ENCODE data around the gene KLK11. TPM values are rescaled to one million over a fixed set of nuclear protein-coding genes. Genes with fewer than 3 reads are reported as not detected.
A peak's percentile ranks its signal among the peaks of the same experiment; 100 is the strongest.

KLK11 gene
- total and polyA plus RNA-seq, 2 donors, result 1.9 to 17.2 TPM

DNA sequence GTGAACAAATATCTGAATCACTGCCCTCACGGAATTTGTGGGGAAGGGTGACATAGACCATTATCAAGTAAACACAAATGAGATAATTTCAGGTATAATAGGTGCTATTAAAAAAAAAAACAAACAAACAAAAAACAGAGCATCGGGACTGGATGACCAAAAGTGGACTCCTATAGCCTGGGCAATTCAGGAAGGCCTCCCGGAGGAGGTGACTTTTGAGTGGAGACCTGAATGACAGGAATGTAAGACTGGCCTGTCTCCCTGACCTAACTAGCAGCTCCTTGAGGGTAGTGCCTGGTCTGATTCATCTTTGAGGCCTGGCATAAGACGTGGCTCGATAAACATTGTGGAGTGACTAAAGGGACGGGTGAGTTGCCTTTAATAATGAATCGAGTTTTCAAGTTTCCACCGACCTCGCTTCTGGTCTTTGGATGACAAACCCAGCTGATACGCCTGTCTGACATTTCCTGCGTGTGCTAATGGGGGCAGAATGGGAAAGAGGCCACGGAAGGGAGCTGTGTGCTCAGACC is 13.7 kb downstream of the KLK11 start:
- Histone ChIP-seq H3K4me1 (ENCODE audit: control insufficient read depth in 2 of 2, insufficient read depth in 2 of 2, low read length in 2 of 2) (no peaks in the 10 kb centered on the region), H3K4me3 (ENCODE audit: low read length in 2 of 2) (no peak overlapping the region), H3K36me3 (ENCODE audit: control insufficient read depth in 2 of 2, insufficient read depth in 2 of 2, low read length in 1 of 2) (no peaks in the 10 kb centered on the region), H3K27me3 (ENCODE audit: control insufficient read depth in 2 of 2, insufficient read depth in 1 of 2, low read length in 1 of 2) (peaks cover 12 to 26% of the 10 kb centered on the region in 2 donors), H3K9me3 (ENCODE audit: control insufficient read depth in 2 of 2, insufficient read depth in 1 of 2, low read length in 1 of 2) (no peaks in the 10 kb centered on the region), H3K27ac (ENCODE audit: low read depth in 1 of 2, low read length in 1 of 2) (no peak overlapping the region)
- 76% methylated on average over 12 of the region's 12 CpGs for WGBS
- no peak for DNase-seq (ENCODE audit: low read depth in 6 of 9, low spot score in 9 of 9)

DNA sequence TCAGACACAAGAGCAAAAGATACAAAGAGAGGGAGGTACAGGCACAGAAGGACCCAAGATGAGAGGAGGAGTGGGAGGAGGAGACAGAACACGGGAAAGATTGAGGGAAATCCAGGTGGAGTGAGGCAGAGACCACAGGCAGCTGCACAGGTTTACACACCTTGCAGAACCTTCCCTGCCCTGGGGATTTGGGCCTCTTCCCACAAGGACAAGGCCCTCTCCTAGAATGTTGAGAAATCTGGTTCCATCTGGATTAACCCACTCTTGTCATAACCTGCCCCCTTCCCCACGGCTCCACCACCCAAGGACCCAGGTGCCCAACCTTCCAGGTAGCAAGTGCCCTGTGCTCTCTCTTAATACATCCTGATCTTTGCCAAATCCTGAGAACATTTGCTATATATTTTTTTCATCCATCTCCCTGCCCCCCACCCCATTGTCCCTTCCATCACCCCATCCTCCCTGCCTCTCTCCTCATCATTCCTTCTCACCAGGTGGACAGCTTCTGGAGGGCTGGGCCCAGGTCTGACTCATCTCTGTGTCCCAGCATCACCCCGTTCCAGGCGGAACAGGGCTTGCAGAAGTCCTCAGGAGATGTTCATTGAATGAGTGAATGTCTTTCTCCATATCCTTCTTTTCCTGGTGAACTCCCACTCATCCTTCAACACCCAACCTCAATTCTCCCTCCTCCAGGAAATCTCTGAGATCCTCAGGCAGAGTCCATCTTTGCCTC is 16.2 kb downstream of the KLK11 start:
- peaks cover 0 to 3% of the 10 kb centered on the region in 2 donors for H3K27me3 ChIP-seq (ENCODE audit: control insufficient read depth in 2 of 2, insufficient read depth in 1 of 2, low read length in 1 of 2)
- H3K9me3 ChIP-seq (ENCODE audit: control insufficient read depth in 2 of 2, insufficient read depth in 1 of 2, low read length in 1 of 2), result no peaks in the 10 kb centered on the region
- WGBS, result 79% methylated on average over 4 of the region's 4 CpGs
- no peak for DNase-seq (ENCODE audit: low read depth in 6 of 9, low spot score in 9 of 9)
- H3K4me1 ChIP-seq (ENCODE audit: control insufficient read depth in 2 of 2, insufficient read depth in 2 of 2, low read length in 2 of 2), result no peaks in the 10 kb centered on the region
- H3K27ac ChIP-seq (ENCODE audit: low read depth in 1 of 2, low read length in 1 of 2), result no peak overlapping the region
- no peaks in the 10 kb centered on the region for H3K36me3 ChIP-seq (ENCODE audit: control insufficient read depth in 2 of 2, insufficient read depth in 2 of 2, low read length in 1 of 2)
- H3K4me3 ChIP-seq (ENCODE audit: low read length in 2 of 2), result no peak overlapping the region

DNA sequence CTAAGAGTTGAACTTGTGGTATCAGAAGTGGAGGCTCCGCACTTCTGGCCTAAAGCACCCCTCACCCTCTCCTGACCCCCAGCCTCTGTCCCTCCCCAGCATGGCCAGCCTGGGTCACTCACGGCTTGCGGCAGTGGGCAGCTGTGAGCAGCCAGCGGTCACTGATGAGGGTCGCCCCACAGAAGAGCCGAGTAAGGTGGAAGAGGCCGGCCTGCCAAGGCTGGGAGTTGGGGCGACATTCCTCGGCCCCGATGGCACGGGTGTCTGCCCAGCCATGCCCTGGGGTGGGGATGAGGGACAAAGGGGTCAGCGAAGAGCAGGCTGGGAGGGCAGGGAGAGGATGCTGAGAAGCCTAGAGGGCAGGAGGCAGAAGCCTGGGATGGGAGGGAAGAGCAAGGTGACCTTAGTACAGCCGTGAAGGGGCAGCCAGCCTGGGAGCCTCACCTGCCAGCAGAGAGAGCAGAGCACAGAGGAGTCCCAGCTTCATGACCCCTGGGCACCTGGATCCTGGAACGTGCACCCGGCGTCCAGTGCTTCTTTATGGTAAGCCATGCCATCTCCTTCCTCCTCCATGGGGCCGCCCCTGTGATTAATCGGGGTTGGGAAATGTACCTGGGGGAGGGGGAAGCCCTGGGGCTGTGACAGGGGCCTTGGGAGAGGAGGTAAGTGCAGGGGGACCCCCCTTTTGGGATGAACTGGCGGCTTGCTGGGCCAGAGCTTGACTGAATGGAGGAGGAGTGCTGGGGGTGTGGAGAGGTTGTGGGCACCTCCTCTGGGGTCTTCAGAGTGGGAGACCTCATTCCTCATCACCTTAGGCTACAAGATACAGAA is 17.1 kb downstream of the KLK11 start:
- no peaks in the 10 kb centered on the region for H3K4me1 ChIP-seq (ENCODE audit: control insufficient read depth in 2 of 2, insufficient read depth in 2 of 2, low read length in 2 of 2)
- no peak for DNase-seq (ENCODE audit: low read depth in 6 of 9, low spot score in 9 of 9)
- 78% methylated on average over 19 of the region's 19 CpGs for WGBS
- H3K4me3 ChIP-seq (ENCODE audit: low read length in 2 of 2), result no peak overlapping the region
- no peaks in the 10 kb centered on the region for H3K9me3 ChIP-seq (ENCODE audit: control insufficient read depth in 2 of 2, insufficient read depth in 1 of 2, low read length in 1 of 2)
- H3K36me3 ChIP-seq (ENCODE audit: control insufficient read depth in 2 of 2, insufficient read depth in 2 of 2, low read length in 1 of 2), result no peaks in the 10 kb centered on the region
- no peaks in the 10 kb centered on the region for H3K27me3 ChIP-seq (ENCODE audit: control insufficient read depth in 2 of 2, insufficient read depth in 1 of 2, low read length in 1 of 2)
- no peak overlapping the region for H3K27ac ChIP-seq (ENCODE audit: low read depth in 1 of 2, low read length in 1 of 2)

DNA sequence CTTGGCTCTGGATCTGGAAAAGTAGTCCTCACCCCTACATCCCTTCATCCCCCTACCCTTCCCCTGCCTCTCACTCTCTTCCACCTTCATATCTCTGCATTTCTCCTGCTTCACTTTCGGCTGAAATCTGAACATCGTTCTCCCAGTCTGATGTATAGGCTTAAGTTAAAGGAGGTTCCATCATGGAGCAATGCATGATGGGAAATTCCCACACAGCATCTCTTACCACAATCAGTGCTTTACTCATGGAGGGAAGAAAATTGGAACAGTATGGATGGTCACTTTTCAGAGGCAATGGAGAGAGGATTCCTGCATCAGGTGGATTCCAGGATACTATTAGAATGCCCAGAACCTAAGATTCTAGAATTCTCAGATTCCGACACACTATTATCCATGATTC is 18.9 kb downstream of the KLK11 start:
- Histone ChIP-seq H3K4me1 (ENCODE audit: control insufficient read depth in 2 of 2, insufficient read depth in 2 of 2, low read length in 2 of 2) (no peaks in the 10 kb centered on the region), H3K4me3 (ENCODE audit: low read length in 2 of 2) (no peak overlapping the region), H3K36me3 (ENCODE audit: control insufficient read depth in 2 of 2, insufficient read depth in 2 of 2, low read length in 1 of 2) (no peaks in the 10 kb centered on the region), H3K27me3 (ENCODE audit: control insufficient read depth in 2 of 2, insufficient read depth in 1 of 2, low read length in 1 of 2) (peaks cover 0 to 4% of the 10 kb centered on the region in 2 donors), H3K9me3 (ENCODE audit: control insufficient read depth in 2 of 2, insufficient read depth in 1 of 2, low read length in 1 of 2) (peaks cover 0 to 3% of the 10 kb centered on the region in 2 donors), H3K27ac (ENCODE audit: low read depth in 1 of 2, low read length in 1 of 2) (no peak overlapping the region)
- WGBS, result 93% methylated on average over 3 of the region's 3 CpGs
- no peak for DNase-seq (ENCODE audit: low read depth in 6 of 9, low spot score in 9 of 9)

DNA sequence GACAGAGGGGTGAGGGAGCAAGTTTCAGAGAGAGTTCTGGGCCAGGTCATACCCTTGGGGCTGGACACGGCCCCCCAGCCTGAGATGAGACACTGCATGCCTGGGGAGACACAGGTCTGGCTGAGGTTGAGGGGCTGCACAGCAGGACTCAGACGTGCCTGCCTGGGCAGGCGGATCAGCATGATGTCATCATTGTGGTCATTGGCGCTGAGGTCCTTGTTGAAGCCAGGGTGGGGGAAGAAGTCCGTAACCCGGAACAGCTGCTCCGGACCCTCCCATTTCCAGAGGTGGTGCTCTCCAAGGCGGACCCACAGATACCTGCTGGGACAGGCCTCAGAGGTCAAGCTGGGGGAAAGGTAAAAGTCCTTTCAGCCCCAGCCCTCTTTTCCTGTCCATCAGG is 20.0 kb downstream of the KLK11 start:
- 69% methylated on average over 8 of the region's 8 CpGs for WGBS
- H3K36me3 ChIP-seq (ENCODE audit: control insufficient read depth in 2 of 2, insufficient read depth in 2 of 2, low read length in 1 of 2), result no peaks in the 10 kb centered on the region
- H3K4me1 ChIP-seq (ENCODE audit: control insufficient read depth in 2 of 2, insufficient read depth in 2 of 2, low read length in 2 of 2), result no peaks in the 10 kb centered on the region
- H3K27ac ChIP-seq (ENCODE audit: low read depth in 1 of 2, low read length in 1 of 2), result no peak overlapping the region
- peaks cover 0 to 13% of the 10 kb centered on the region in 2 donors for H3K27me3 ChIP-seq (ENCODE audit: control insufficient read depth in 2 of 2, insufficient read depth in 1 of 2, low read length in 1 of 2)
- H3K4me3 ChIP-seq (ENCODE audit: low read length in 2 of 2), result no peak overlapping the region
- DNase-seq (ENCODE audit: low read depth in 6 of 9, low spot score in 9 of 9), result no peak
- H3K9me3 ChIP-seq (ENCODE audit: control insufficient read depth in 2 of 2, insufficient read depth in 1 of 2, low read length in 1 of 2), result peaks cover 0 to 3% of the 10 kb centered on the region in 2 donors

DNA sequence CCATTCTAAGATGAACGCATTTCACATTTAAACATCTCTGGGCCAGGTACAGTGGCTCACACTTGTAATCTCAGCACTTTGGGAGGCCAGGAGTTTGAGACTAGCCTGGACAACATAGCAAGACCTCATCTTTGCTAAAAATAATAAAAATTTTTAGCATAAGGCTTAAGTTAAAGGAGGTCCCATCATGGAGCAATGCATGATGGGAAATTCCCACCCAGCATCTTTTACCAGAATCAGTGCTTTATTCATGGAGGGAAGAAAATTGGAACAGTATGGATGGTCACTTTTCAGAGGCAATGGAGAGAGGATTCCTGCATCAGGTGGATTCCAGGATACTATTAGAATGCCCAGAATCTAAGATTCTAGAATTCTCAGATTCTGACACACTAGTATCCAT is 21.2 kb downstream of the KLK11 start:
- DNase-seq (ENCODE audit: low read depth in 6 of 9, low spot score in 9 of 9), result no peak
- WGBS, result 92% methylated on average over 1 of the region's 1 CpG
- no peaks in the 10 kb centered on the region for H3K36me3 ChIP-seq (ENCODE audit: control insufficient read depth in 2 of 2, insufficient read depth in 2 of 2, low read length in 1 of 2)
- H3K4me3 ChIP-seq (ENCODE audit: low read length in 2 of 2), result no peak overlapping the region
- peaks cover 0 to 22% of the 10 kb centered on the region in 2 donors for H3K27me3 ChIP-seq (ENCODE audit: control insufficient read depth in 2 of 2, insufficient read depth in 1 of 2, low read length in 1 of 2)
- H3K9me3 ChIP-seq (ENCODE audit: control insufficient read depth in 2 of 2, insufficient read depth in 1 of 2, low read length in 1 of 2), result peaks cover 0 to 3% of the 10 kb centered on the region in 2 donors
- no peaks in the 10 kb centered on the region for H3K4me1 ChIP-seq (ENCODE audit: control insufficient read depth in 2 of 2, insufficient read depth in 2 of 2, low read length in 2 of 2)
- no peak overlapping the region for H3K27ac ChIP-seq (ENCODE audit: low read depth in 1 of 2, low read length in 1 of 2)

DNA sequence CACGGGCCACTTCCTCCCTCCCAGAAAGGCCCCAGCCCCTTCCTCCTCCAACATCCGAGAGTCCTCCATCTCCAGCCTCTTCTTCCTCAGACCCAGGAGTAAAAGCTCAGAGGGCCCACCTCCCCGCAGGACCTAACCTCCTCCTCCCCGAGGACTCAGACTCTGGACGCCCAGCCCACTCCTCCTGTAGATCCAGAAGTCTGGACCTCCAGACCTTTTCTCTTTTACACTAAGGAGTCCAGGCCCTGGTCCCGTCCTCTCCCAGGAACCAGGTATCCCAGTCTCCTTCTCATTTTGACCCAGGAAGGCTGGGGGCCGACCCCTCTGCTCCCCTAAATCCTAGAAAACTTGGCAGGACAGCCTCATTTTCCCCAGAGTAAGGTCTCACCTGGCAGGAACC is 23.1 kb downstream of the KLK11 start:
- H3K27ac ChIP-seq (ENCODE audit: low read depth in 1 of 2, low read length in 1 of 2), result no peak overlapping the region
- no peak overlapping the region for H3K4me3 ChIP-seq (ENCODE audit: low read length in 2 of 2)
- H3K36me3 ChIP-seq (ENCODE audit: control insufficient read depth in 2 of 2, insufficient read depth in 2 of 2, low read length in 1 of 2), result no peaks in the 10 kb centered on the region
- no peaks in the 10 kb centered on the region for H3K4me1 ChIP-seq (ENCODE audit: control insufficient read depth in 2 of 2, insufficient read depth in 2 of 2, low read length in 2 of 2)
- peaks cover 0 to 3% of the 10 kb centered on the region in 2 donors for H3K9me3 ChIP-seq (ENCODE audit: control insufficient read depth in 2 of 2, insufficient read depth in 1 of 2, low read length in 1 of 2)
- H3K27me3 ChIP-seq (ENCODE audit: control insufficient read depth in 2 of 2, insufficient read depth in 1 of 2, low read length in 1 of 2), result peaks cover 0 to 22% of the 10 kb centered on the region in 2 donors
- DNase-seq (ENCODE audit: low read depth in 6 of 9, low spot score in 9 of 9), result no peak
- 72% methylated on average over 7 of the region's 7 CpGs for WGBS

DNA sequence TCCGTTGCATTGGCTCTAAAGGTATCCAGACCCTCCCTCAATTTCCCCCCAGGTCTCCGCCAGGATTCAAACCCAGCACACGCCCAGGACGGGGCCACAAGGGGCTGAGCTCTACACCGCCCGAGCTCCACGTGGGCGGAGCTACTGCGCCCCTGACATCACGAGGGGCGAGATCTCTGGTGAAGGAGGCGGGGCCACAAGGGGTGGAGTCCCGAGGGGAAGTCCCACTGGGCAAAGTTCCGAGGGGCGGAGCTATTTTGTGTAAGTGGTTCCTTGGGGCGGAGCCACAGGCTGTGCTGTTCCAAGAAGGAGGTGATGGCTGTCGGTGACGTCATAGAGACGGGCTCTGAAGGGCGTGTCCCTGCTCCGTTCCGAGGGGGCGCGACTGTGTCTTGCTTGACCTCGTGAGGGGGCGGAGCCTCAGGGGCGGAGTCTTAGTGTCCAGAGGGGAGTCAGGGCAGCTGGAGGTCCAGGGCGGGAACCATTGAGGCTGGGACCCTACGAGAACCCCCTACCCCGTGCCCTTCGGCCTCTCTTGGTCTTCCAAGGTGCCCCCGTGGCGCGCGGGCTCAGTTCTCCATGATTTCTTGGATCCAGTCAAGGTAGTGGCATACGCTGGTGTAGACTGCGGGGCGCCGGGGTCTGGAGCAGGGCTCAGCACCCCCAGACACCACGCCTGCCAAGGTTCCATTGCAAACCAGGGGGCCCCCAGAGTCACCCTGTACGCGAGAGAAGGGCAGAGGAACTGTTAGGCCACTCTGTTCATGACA is 23.7 kb downstream of the KLK11 start:
- Histone ChIP-seq H3K4me1 (ENCODE audit: control insufficient read depth in 2 of 2, insufficient read depth in 2 of 2, low read length in 2 of 2) (no peaks in the 10 kb centered on the region), H3K4me3 (ENCODE audit: low read length in 2 of 2) (no peak overlapping the region), H3K9me3 (ENCODE audit: control insufficient read depth in 2 of 2, insufficient read depth in 1 of 2, low read length in 1 of 2) (peaks cover 0 to 3% of the 10 kb centered on the region in 2 donors), H3K36me3 (ENCODE audit: control insufficient read depth in 2 of 2, insufficient read depth in 2 of 2, low read length in 1 of 2) (no peaks in the 10 kb centered on the region), H3K27me3 (ENCODE audit: control insufficient read depth in 2 of 2, insufficient read depth in 1 of 2, low read length in 1 of 2) (peaks cover 0 to 22% of the 10 kb centered on the region in 2 donors), H3K27ac (ENCODE audit: low read depth in 1 of 2, low read length in 1 of 2) (no peak overlapping the region)
- DNase-seq (ENCODE audit: low read depth in 6 of 9, low spot score in 9 of 9), result peak in 1 of 9 donors; percentile 10
- WGBS, result 54% methylated on average over 42 of the region's 42 CpGs
